ENCODE data around the gene TPM1.

TPM1 gene

DNA sequence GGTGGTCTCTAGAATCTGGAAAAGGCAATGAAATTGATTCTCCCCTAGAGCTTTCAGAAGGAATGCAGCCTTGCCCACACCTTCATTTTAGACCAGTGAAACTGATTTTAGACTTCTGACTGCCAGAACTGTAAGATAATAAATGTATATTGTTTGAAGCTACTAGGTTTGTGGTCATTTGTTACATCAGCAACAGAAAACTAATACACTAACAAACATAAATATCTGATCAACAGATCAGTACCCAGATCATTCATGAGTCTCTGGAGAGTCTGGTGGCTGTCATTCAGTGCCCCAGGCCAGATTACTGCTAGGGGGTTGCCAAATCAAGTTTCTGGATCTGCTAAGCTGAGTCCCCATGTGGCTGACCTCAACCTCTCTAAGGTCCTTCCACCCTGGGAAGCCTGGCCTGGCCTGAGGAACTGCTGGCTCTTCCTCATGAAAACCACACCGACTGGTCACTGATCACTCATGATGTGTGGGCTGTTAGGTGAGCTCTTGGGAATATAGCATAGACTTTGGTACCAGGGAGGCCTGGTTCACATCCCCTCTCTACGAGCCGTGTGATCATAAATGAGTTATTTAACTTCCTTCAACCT, 68.0 kb downstream of the TPM1 start:
- Histone ChIP-seq H3K9ac (ENCODE audit: low read length) (no peak overlapping the region), H3K4me1 (ENCODE audit: control insufficient read depth, insufficient read depth, low read length) (peaks cover 35% of the 10 kb centered on the region), H3K9me3 (ENCODE audit: control insufficient read depth, low read length) (no peaks in the 10 kb centered on the region), H3K36me3 (ENCODE audit: control insufficient read depth, insufficient read depth, low read length, severe bottlenecking) (no peaks in the 10 kb centered on the region), H3K4me3 (ENCODE audit: low read length) (no peak overlapping the region), H3K27me3 (replicated peaks; ENCODE audit: control insufficient read depth, insufficient read depth, low read length) (no peaks in the 10 kb centered on the region)
- no peak for DNase-seq (ENCODE audit: low read depth)

GRCh38 chr15:63111481-63111880, 68.9 kb downstream of the TPM1 start:
- no peak for DNase-seq (ENCODE audit: low read depth)

GRCh38 chr15:63112871-63113270, 70.3 kb downstream of the TPM1 start:
- Histone ChIP-seq H3K27me3 (replicated peaks; ENCODE audit: control insufficient read depth, insufficient read depth, low read length) (no peaks in the 10 kb centered on the region), H3K4me3 (ENCODE audit: low read length) (no peak overlapping the region), H3K4me1 (ENCODE audit: control insufficient read depth, insufficient read depth, low read length) (peaks cover 26% of the 10 kb centered on the region), H3K9me3 (ENCODE audit: control insufficient read depth, low read length) (no peaks in the 10 kb centered on the region), H3K36me3 (ENCODE audit: control insufficient read depth, insufficient read depth, low read length, severe bottlenecking) (no peaks in the 10 kb centered on the region), H3K9ac (ENCODE audit: low read length) (peak overlapping the region; percentile 9)
- DNase-seq (ENCODE audit: low read depth), result no peak

More at GRCh38 chr15:63111481-63111880, 68.9 kb downstream of the TPM1 start:
- Histone ChIP-seq H3K27me3 (replicated peaks; ENCODE audit: control insufficient read depth, insufficient read depth, low read length) (no peaks in the 10 kb centered on the region), H3K4me1 (ENCODE audit: control insufficient read depth, insufficient read depth, low read length) (peaks cover 35% of the 10 kb centered on the region), H3K36me3 (ENCODE audit: control insufficient read depth, insufficient read depth, low read length, severe bottlenecking) (no peaks in the 10 kb centered on the region), H3K9me3 (ENCODE audit: control insufficient read depth, low read length) (no peaks in the 10 kb centered on the region), H3K4me3 (ENCODE audit: low read length) (no peak overlapping the region), H3K9ac (ENCODE audit: low read length) (no peak overlapping the region)

DNA sequence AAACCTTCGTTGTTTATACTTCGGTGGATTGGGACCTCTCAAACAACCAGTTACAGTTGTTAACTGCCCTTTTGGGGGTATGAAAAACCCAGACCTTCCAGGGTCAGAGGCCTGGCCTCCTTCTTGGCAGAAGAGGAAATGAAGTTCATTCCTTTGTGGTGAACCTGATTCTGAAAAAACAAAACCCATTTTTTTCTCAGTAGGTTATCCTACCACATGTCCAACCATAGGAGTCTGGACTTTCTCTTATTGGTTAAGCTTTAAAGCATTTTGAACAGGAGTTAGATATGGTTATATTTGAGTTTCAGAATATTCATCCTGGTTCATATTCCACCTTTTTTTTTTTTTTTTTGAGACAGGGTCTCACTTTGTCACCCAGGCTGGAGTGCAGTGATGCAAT, 71.9 kb downstream of the TPM1 start:
- H3K9ac ChIP-seq (ENCODE audit: low read length), result no peak overlapping the region
- no peak overlapping the region for H3K4me3 ChIP-seq (ENCODE audit: low read length)
- no peaks in the 10 kb centered on the region for H3K36me3 ChIP-seq (ENCODE audit: control insufficient read depth, insufficient read depth, low read length, severe bottlenecking)
- no peaks in the 10 kb centered on the region for H3K27me3 ChIP-seq (replicated peaks; ENCODE audit: control insufficient read depth, insufficient read depth, low read length)
- H3K9me3 ChIP-seq (ENCODE audit: control insufficient read depth, low read length), result peaks cover 5% of the 10 kb centered on the region
- no peak for DNase-seq (ENCODE audit: low read depth)
- H3K4me1 ChIP-seq (ENCODE audit: control insufficient read depth, insufficient read depth, low read length), result peaks cover 11% of the 10 kb centered on the region
